ENCODE data around the gene MRM3.

DNA sequence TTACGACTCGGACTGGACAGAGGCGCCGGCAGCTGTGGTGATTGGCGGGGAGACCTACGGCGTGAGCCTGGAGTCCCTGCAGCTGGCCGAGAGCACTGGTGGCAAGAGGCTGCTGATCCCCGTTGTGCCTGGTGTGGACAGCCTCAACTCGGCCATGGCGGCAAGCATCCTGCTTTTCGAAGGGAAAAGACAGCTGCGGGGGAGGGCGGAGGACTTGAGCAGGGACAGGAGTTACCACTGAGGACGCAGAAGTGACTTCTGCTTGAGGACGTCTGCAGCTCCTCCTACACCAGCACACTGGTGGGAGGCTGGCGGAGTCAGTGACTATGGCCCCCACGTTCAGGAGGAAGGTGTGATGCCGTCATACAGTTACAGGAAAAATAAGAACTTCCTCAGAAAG is 9.7 kb downstream of the MRM3 start:
- TF ChIP-seq, protein P1, sequence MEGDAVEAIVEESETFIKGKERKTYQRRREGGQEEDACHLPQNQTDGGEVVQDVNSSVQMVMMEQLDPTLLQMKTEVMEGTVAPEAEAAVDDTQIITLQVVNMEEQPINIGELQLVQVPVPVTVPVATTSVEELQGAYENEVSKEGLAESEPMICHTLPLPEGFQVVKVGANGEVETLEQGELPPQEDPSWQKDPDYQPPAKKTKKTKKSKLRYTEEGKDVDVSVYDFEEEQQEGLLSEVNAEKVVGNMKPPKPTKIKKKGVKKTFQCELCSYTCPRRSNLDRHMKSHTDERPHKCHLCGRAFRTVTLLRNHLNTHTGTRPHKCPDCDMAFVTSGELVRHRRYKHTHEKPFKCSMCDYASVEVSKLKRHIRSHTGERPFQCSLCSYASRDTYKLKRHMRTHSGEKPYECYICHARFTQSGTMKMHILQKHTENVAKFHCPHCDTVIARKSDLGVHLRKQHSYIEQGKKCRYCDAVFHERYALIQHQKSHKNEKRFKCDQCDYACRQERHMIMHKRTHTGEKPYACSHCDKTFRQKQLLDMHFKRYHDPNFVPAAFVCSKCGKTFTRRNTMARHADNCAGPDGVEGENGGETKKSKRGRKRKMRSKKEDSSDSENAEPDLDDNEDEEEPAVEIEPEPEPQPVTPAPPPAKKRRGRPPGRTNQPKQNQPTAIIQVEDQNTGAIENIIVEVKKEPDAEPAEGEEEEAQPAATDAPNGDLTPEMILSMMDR (IDR thresholded peaks at IDR 0.05 in 8 of 11, conservative IDR thresholded peaks at IDR 0.05 in 3 of 11), result no peak
- TF ChIP-seq POLR2A (IDR thresholded peaks at IDR 0.05), result no peak
- TF ChIP-seq POLR2AphosphoS5 (IDR thresholded peaks at IDR 0.05), result no peak

All from spleen (tissue), 7 donors.